H1 (cell line): ENCODE measurements around the gene STXBP5. TPM values are rescaled to one million over a fixed set of nuclear protein-coding genes. Genes with fewer than 3 reads are reported as not detected.

Experiments
- CTCF ChIA-PET: fragments of 300-600 bp; sonication (Branson Sonifier 250); formaldehyde crosslinking; loops from one replicate; lab custom pipeline; 2021; ENCODE audit not compliant: partially characterized antibody; lab: Charles Lee
- POLR2A ChIA-PET: fragments of 300-600 bp; sonication (Branson Sonifier 250); formaldehyde crosslinking; loops from one replicate; lab custom pipeline; 2021; ENCODE audit warnings: inconsistent platforms; ENCODE audit not compliant: partially characterized antibody; lab: Charles Lee
- DNase-seq, 2 experiments: peaks; one replicate each; pipeline versions ENCODE4 v3.0.0 to v3.0.0-alpha.2; 2010 to 2022; ENCODE audit warnings: low spot score in 2 of 2, low read depth in 1 of 2, mixed read lengths in 1 of 2
- FAIRE-seq: peaks from 2 replicates; lab custom pipeline; 2011; peaks lifted over from hg19 to GRCh38; lab: Jason Lieb, UNC
- H2AFZ ChIP-seq: 2 replicates; pipeline ENCODE4 v1.8.1; 2012; ENCODE audit warnings: low read length, inconsistent platforms
- H2AK5ac ChIP-seq: 2 replicates; pipeline ENCODE4 v1.6.1; 2013; ENCODE audit warnings: low read depth, low read length
- H2BK120ac ChIP-seq: replicated peaks from 2 replicates; pipeline ENCODE3; 2013; ENCODE audit warnings: low read depth, low read length, inconsistent platforms
- H2BK12ac ChIP-seq: 2 replicates; pipeline ENCODE4 v1.6.1; 2013; ENCODE audit warnings: low read depth, low read length
- H2BK15ac ChIP-seq: 2 replicates; pipeline ENCODE4 v1.6.1; 2013; ENCODE audit warnings: low read length
- H2BK20ac ChIP-seq: 2 replicates; pipeline ENCODE4 v1.6.1; 2013; ENCODE audit warnings: low read length
- H2BK5ac ChIP-seq: 2 replicates; pipeline ENCODE4 v1.6.1; 2013; ENCODE audit warnings: low read depth, low read length
- H3K14ac ChIP-seq: 2 replicates; pipeline ENCODE4 v1.6.1; 2013; ENCODE audit warnings: inconsistent platforms; ENCODE audit not compliant: insufficient read length
- H3K18ac ChIP-seq: 2 replicates; pipeline ENCODE4 v1.6.1; 2013; ENCODE audit warnings: low read length; ENCODE audit errors: extremely low read depth
- H3K23ac ChIP-seq: 2 replicates; pipeline ENCODE4 v1.6.1; 2013; ENCODE audit warnings: inconsistent platforms; ENCODE audit not compliant: insufficient read length
- H3K23me2 ChIP-seq: 2 replicates; pipeline ENCODE4 v1.6.1; 2013; ENCODE audit warnings: low read depth, low read length
- H3K27ac ChIP-seq: 2 replicates; pipeline ENCODE4 v1.6.1; 2011; ENCODE audit warnings: low read depth, low read length, inconsistent platforms
- H3K27me3 ChIP-seq, 4 experiments: replicated peaks in 1 of 4; 1 replicate in 1 of 4; 2 replicates in 3 of 4; pipeline versions ENCODE4 v1.6.1 to v1.8.1; 2011 to 2013; ENCODE audit warnings: low read length in 3 of 4, mild to moderate bottlenecking in 3 of 4, inconsistent platforms in 2 of 4, mixed read lengths in 2 of 4, moderate library complexity in 1 of 4; ENCODE audit not compliant: control insufficient read depth in 3 of 4, insufficient read depth in 3 of 4; ENCODE audit errors: extremely low read depth in 1 of 4
- H3K36me3 ChIP-seq, 4 experiments: 2 replicates each; pipeline versions ENCODE4 v1.6.1 to v1.8.1; 2011 to 2013; ENCODE audit warnings: mild to moderate bottlenecking in 4 of 4, low read length in 3 of 4, moderate library complexity in 2 of 4, control low read depth in 1 of 4, inconsistent platforms in 1 of 4; ENCODE audit not compliant: insufficient read depth in 4 of 4, control insufficient read depth in 2 of 4
- H3K4ac ChIP-seq: replicated peaks from 2 replicates; pipeline ENCODE3; 2013; ENCODE audit warnings: low read length, low read depth, mixed read lengths, inconsistent platforms; ENCODE audit not compliant: insufficient read length
- H3K4me1 ChIP-seq, 4 experiments: replicated peaks in 1 of 4; 1 replicate in 1 of 4; 2 replicates in 3 of 4; pipeline versions ENCODE4 v1.6.1 to v1.8.1; 2011 to 2013; ENCODE audit warnings: low read length in 3 of 4, inconsistent platforms in 2 of 4, mixed read lengths in 1 of 4; ENCODE audit not compliant: insufficient read depth in 4 of 4, control insufficient read depth in 3 of 4
- H3K4me2 ChIP-seq, 2 experiments: 2 replicates each; pipeline versions ENCODE4 v1.6.1 to v1.8.1; 2011 to 2013; ENCODE audit warnings: low read depth in 2 of 2, low read length in 2 of 2, control low read depth in 1 of 2, inconsistent platforms in 1 of 2, mild to moderate bottlenecking in 1 of 2; ENCODE audit not compliant: insufficient read depth in 1 of 2
- H3K4me3 ChIP-seq, 4 experiments: fragments of 200-600, 300-600 bp in 1 of 4; sonication (generic), shearing (Covaris generic), sonication (Bioruptor Twin) in 1 of 4; 2 replicates each; pipeline versions ENCODE4 v1.5.1 to v1.8.1; 2011 to 2016; ENCODE audit warnings: low read length in 4 of 4, low read depth in 3 of 4, control low read depth in 2 of 4, inconsistent platforms in 2 of 4, mild to moderate bottlenecking in 2 of 4, mixed read lengths in 1 of 4, moderate library complexity in 1 of 4; ENCODE audit not compliant: insufficient read depth in 2 of 4; ENCODE audit errors: extremely low read depth in 1 of 4
- H3K56ac ChIP-seq: replicated peaks from 2 replicates; pipeline ENCODE3; 2013; ENCODE audit warnings: low read depth, mild to moderate bottlenecking, mixed read lengths, low read length, inconsistent platforms; ENCODE audit not compliant: insufficient read length
- H3K79me1 ChIP-seq: 2 replicates; pipeline ENCODE4 v1.6.1; 2013; ENCODE audit warnings: low read depth, low read length, control low read depth
- H3K79me2 ChIP-seq, 2 experiments: 2 replicates each; pipeline versions ENCODE4 v1.6.1 to v1.8.1; 2012 to 2013; ENCODE audit warnings: low read length in 2 of 2, mild to moderate bottlenecking in 2 of 2, inconsistent platforms in 1 of 2; ENCODE audit not compliant: insufficient read depth in 2 of 2, control insufficient read depth in 1 of 2
- H3K9ac ChIP-seq, 4 experiments: replicated peaks in 1 of 4; 1 replicate in 1 of 4; 2 replicates in 3 of 4; pipeline versions ENCODE4 v1.6.1 to v1.8.1; 2011 to 2013; ENCODE audit warnings: low read depth in 3 of 4, low read length in 3 of 4, control low read depth in 2 of 4, mild to moderate bottlenecking in 2 of 4, moderate library complexity in 2 of 4, inconsistent platforms in 1 of 4; ENCODE audit errors: extremely low read depth in 1 of 4
- H3K9me3 ChIP-seq, 2 experiments: 2 replicates each; pipeline versions ENCODE4 v1.6.1 to v1.8.1; 2012 to 2013; ENCODE audit warnings: mild to moderate bottlenecking in 2 of 2, moderate library complexity in 2 of 2, control low read depth in 1 of 2, inconsistent platforms in 1 of 2, low read depth in 1 of 2, low read length in 1 of 2, mixed read lengths in 1 of 2; ENCODE audit not compliant: insufficient read depth in 2 of 2
- H4K20me1 ChIP-seq, 2 experiments: replicated peaks in 1 of 2; 2 replicates each; pipeline versions ENCODE3 to v1.8.1; 2011 to 2013; ENCODE audit warnings: inconsistent platforms in 2 of 2, low read length in 2 of 2, mild to moderate bottlenecking in 1 of 2; ENCODE audit not compliant: insufficient read depth in 2 of 2, control insufficient read depth in 1 of 2
- H4K5ac ChIP-seq: 2 replicates; pipeline ENCODE4 v1.6.1; 2013; ENCODE audit warnings: low read length, low read depth, mixed read lengths, inconsistent platforms; ENCODE audit not compliant: insufficient read length
- H4K8ac ChIP-seq: 2 replicates; pipeline ENCODE4 v1.8.0; 2013; ENCODE audit warnings: mild to moderate bottlenecking, moderate library complexity, low read length, inconsistent platforms; ENCODE audit not compliant: insufficient read depth; ENCODE audit errors: extremely low read depth
- H4K91ac ChIP-seq: replicated peaks from 2 replicates; pipeline ENCODE3; 2013; ENCODE audit warnings: low read length, mixed read lengths, inconsistent platforms; ENCODE audit not compliant: insufficient read length
- BACH1 ChIP-seq: IDR thresholded peaks from 2 replicates; pipeline ENCODE4 v1.6.1; 2012; ENCODE audit warnings: low read length, improper control_type of control experiment
- CHD1 ChIP-seq: IDR thresholded peaks from 2 replicates; pipeline ENCODE4 v1.6.1; 2012; ENCODE audit warnings: low read depth, low read length, improper control_type of control experiment
- EP300 ChIP-seq, 2 experiments: IDR thresholded peaks; 1 replicate in 1 of 2; 2 replicates in 1 of 2; pipeline ENCODE4 v1.6.1; 2011 to 2012; ENCODE audit warnings: low read depth in 2 of 2, low read length in 2 of 2, mild to moderate bottlenecking in 2 of 2, borderline replicate concordance in 1 of 2, inconsistent platforms in 1 of 2, moderate library complexity in 1 of 2
- EZH2 ChIP-seq: fragments of 200-600 bp; sonication (generic); IDR thresholded peaks from 2 replicates; pipeline ENCODE4 v1.7.1; 2012; ENCODE audit warnings: low read depth, mild to moderate bottlenecking, moderate library complexity, low read length, inconsistent platforms; ENCODE audit not compliant: severe bottlenecking
- HDAC6 ChIP-seq: IDR thresholded peaks from one replicate; pipeline ENCODE4 v1.7.1; 2012; ENCODE audit warnings: low read depth, mild to moderate bottlenecking, inconsistent platforms, low read length, moderate library complexity
- KDM4A ChIP-seq: IDR thresholded peaks from one replicate; pipeline ENCODE4 v1.7.1; 2012; ENCODE audit warnings: low read depth, mild to moderate bottlenecking, moderate library complexity, low read length, inconsistent platforms; ENCODE audit not compliant: severe bottlenecking
- NANOG ChIP-seq: IDR thresholded peaks from 2 replicates; pipeline ENCODE4 v1.6.1; 2011; ENCODE audit warnings: low read length, low read depth, mild to moderate bottlenecking, inconsistent platforms; ENCODE audit not compliant: insufficient read depth, poor library complexity, severe bottlenecking
- RAD21 ChIP-seq, 2 experiments: IDR thresholded peaks in 1 of 2; conservative IDR thresholded peaks in 1 of 2; 2 replicates each; pipeline ENCODE4 v1.6.1; 2011; ENCODE audit warnings: low read depth in 2 of 2, low read length in 2 of 2, improper control_type of control experiment in 1 of 2, inconsistent platforms in 1 of 2, mild to moderate bottlenecking in 1 of 2, moderate library complexity in 1 of 2
- RFX5 ChIP-seq: IDR thresholded peaks from 2 replicates; pipeline ENCODE4 v1.6.1; 2011; ENCODE audit warnings: low read depth, low read length, improper control_type of control experiment, borderline replicate concordance
- SIN3A ChIP-seq, 2 experiments: IDR thresholded peaks in 1 of 2; conservative IDR thresholded peaks in 1 of 2; 2 replicates each; pipeline ENCODE4 v1.6.1; 2011 to 2012; ENCODE audit warnings: low read length in 2 of 2, improper control_type of control experiment in 1 of 2, low read depth in 1 of 2, mild to moderate bottlenecking in 1 of 2
- SIX5 ChIP-seq: IDR thresholded peaks from 2 replicates; pipeline ENCODE4 v1.6.1; 2011; ENCODE audit warnings: mild to moderate bottlenecking, low read depth, low read length
- SUZ12 ChIP-seq: fragments of 200-600 bp; sonication (generic); IDR thresholded peaks from 2 replicates; pipeline ENCODE4 v1.6.1; 2012; ENCODE audit warnings: mild to moderate bottlenecking, inconsistent platforms, low read length, moderate library complexity, mixed read lengths
- TAF7 ChIP-seq: optimal IDR thresholded peaks from 2 replicates; pipeline ENCODE3; 2011; ENCODE audit warnings: low read depth, mild to moderate bottlenecking, inconsistent platforms, low read length, moderate library complexity, borderline replicate concordance
- WGBS, 2 experiments: shearing (Covaris generic) in 1 of 2; methylation state at CpG; one replicate each; pipeline versions ENCODE4 v1.1.6 to v1.1.7; 2013 to 2015; ENCODE audit warnings: low lambda C conversion rate in 2 of 2, mixed read lengths in 2 of 2, inconsistent platforms in 1 of 2, low coverage in 1 of 2, missing lambda C conversion rate in 1 of 2; ENCODE audit not compliant: insufficient replicate concordance in 2 of 2, insufficient coverage in 1 of 2, insufficient read length in 1 of 2; ENCODE audit errors: extremely low coverage in 1 of 2, missing lambda C conversion rate in 1 of 2; 5-methylcytosine and 5-hydroxymethylcytosine counted together
- polyA plus RNA-seq, 7 experiments: library from polyadenylated mRNA; depleted of rRNA in 3 of 7; stranded (reverse) in 5 of 7; unstranded in 2 of 7; fragments of >200 nt in 5 of 7; fragments of 200-250 nt in 2 of 7; gene quantifications; 1 replicate in 5 of 7; 2 replicates in 1 of 7; 4 replicates in 1 of 7; pipeline versions ENCODE4 v1.2.1 to v1.2.3, GENCODE V29; 2011 to 2013; ENCODE audit warnings: missing spikeins in 2 of 7, mixed read lengths in 2 of 7
- total RNA-seq: library from RNA; stranded (reverse); fragmentation: NEBNext Ultra II Directional; extraction: Animal tissue kit (Norgen Biotek cat#: 25700); gene quantifications from 2 replicates; pipeline ENCODE4 v1.2.1, GENCODE V29; 2021

Gene STXBP5
- total and polyA plus RNA-seq, 2 of the 8 experiments (the other 6 are each of a cell fraction or from before 2014, with no cell fraction given), result 2.7 to 10.8 TPM

DNA sequence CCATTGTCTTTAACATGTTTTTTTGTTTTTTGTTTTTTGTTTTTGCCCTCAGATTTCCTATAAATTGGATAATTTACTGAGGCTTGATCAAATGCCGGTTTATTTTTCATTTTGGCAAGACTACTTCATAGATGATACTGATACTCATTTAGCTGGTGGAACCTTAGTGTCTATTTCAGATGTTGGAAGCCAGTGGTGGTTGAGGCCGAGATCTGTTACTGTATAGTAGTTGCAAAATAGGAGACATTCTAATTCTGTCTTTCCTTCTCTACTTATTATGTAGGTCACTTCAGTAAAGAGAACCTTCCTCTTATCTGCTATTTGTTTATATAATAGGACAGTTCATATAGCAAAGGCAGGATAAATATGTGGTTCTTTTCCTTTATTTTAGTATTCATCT, 63.4 kb downstream of the STXBP5 start:
- Histone ChIP-seq H3K27me3 (no peaks in the 10 kb centered on the region), H4K8ac (no peak overlapping the region), H3K27ac (no peak overlapping the region), H3K36me3 (no peaks in the 10 kb centered on the region; a peak in 2 of 8 replicates), H2AK5ac (no peak overlapping the region), H2BK15ac (no peak overlapping the region), H3K4ac (no peak overlapping the region), H2AFZ (no peak overlapping the region), H3K79me1 (no peaks in the 10 kb centered on the region), H3K9me3 (no peaks in the 10 kb centered on the region), H4K5ac (no peak overlapping the region), H3K9ac (no peak overlapping the region), H3K4me1 (no peaks in the 10 kb centered on the region), H3K4me2 (no peak overlapping the region), H3K56ac (no peak overlapping the region), H3K18ac (no peak overlapping the region), H3K23me2 (no peaks in the 10 kb centered on the region), H2BK120ac (no peak overlapping the region), H3K23ac (no peak overlapping the region), H3K14ac (no peak overlapping the region), H4K91ac (no peak overlapping the region), H3K4me3 (no peak overlapping the region), H2BK20ac (no peak overlapping the region), H4K20me1 (no peaks in the 10 kb centered on the region), H2BK5ac (no peak overlapping the region), H3K79me2 (no peaks in the 10 kb centered on the region), H2BK12ac (no peak overlapping the region)
- ChIA-PET CTCF (no interaction called here), POLR2A (no interaction called here)
- DNase-seq (no peak), FAIRE-seq (no peak)
- WGBS, 2 experiments, result 94% methylated on average over 2 of the region's 2 CpGs; no CpG with 5 or more reads in 1 of the 2 experiments
- no peak for TF ChIP-seq KDM4A
- TF ChIP-seq BACH1, result no peak
- no peak for TF ChIP-seq HDAC6
- no peak for TF ChIP-seq SIN3A (conservative IDR thresholded peaks at IDR 0.05 in 1 of 2, IDR thresholded peaks at IDR 0.05 in 1 of 2; ENCODE audit: low read depth in 1 of 2, low read length in 2 of 2)
- no peak for TF ChIP-seq SUZ12
- TF ChIP-seq SIX5, result no peak
- TF ChIP-seq EP300 (IDR thresholded peaks at IDR 0.05; ENCODE audit: borderline replicate concordance in 1 of 2, low read depth in 2 of 2, low read length in 2 of 2), result no peak
- TF ChIP-seq NANOG, result no peak
- no peak for TF ChIP-seq RAD21 (IDR thresholded peaks at IDR 0.05 in 1 of 2, conservative IDR thresholded peaks at IDR 0.05 in 1 of 2; ENCODE audit: low read depth in 2 of 2, low read length in 2 of 2)
- TF ChIP-seq RFX5, result no peak
- TF ChIP-seq CHD1, result no peak
- no peak for TF ChIP-seq TAF7
- TF ChIP-seq EZH2, result no peak
